Activated T-helper 17 cell treated with anti-CD3 and anti-CD28 coated beads, Interleukin-2, amount 50 U/mL, for 72 hours (primary cell): ENCODE data around the gene SELPLG. TPM values are rescaled to one million over a fixed set of nuclear protein-coding genes. Genes with fewer than 3 reads are reported as not detected.

Experiments
- ATAC-seq: fragments of 150-1000 bp; cut with Tn5 transposase; replicated peaks from 2 replicates; pipeline ENCODE4 v1.10.0; 2021; ENCODE audit warnings: mild to moderate bottlenecking, moderate library complexity
- H3K27ac Mint-ChIP-seq: one replicate; pipeline ENCODE4 v1.8.0; 2022; ENCODE audit warnings: mixed read lengths
- H3K27me3 Mint-ChIP-seq: one replicate; pipeline ENCODE4 v1.8.0; 2022; ENCODE audit warnings: mixed read lengths
- H3K36me3 Mint-ChIP-seq: one replicate; pipeline ENCODE4 v1.8.0; 2022; ENCODE audit warnings: low read depth, mild to moderate bottlenecking, mixed read lengths
- H3K4me1 Mint-ChIP-seq: one replicate; pipeline ENCODE4 v1.8.0; 2022; ENCODE audit warnings: mixed read lengths
- H3K4me3 Mint-ChIP-seq: one replicate; pipeline ENCODE4 v1.8.0; 2022; ENCODE audit warnings: mild to moderate bottlenecking, mixed read lengths
- H3K9me3 Mint-ChIP-seq: one replicate; pipeline ENCODE4 v1.8.0; 2022; ENCODE audit warnings: mixed read lengths
- total RNA-seq, 2 donors: library from RNA; stranded (reverse); gene quantifications; one replicate each; pipeline ENCODE4 v1.2.3, GENCODE V29; 2022

SELPLG gene
- total RNA-seq, 2 donors from 2014 or later, result 79.7 to 89.1 TPM

DNA sequence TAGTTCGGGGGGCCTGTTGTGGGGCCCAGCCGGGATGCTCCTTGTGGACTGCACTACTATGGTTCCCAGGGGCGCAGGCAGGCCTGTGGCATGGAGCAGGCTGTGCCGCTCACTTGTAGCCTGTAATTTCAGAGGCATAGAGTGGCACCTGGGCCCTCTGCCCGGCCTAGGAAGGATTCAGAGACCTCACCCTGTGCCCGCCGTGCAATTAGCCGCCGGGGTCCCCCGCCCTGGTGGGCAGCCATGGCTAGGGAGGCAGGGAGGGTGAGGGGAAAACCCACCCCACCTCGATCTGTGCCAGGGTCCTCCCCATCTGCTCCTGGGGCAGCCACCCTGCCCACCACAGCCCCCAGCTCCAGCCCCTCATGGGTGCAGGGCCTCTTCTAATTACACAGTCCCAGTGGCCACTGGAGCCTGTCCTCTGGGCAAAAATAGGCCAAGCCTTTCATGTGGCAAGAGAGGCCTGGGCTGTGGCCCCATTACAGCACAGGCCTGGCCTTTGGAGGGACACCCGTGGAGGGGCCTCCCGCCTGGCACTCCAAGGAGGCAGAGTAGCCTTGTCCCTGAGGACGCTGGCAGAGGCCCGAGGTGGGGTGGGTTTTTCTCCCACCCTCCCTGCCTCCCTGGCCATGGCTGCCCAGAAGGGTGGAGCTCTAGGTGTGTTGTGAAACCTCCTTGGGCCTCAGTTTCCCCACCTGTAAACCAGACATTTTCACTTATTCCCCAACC lies 30.6 kb downstream of the SELPLG start:
- ATAC-seq, result no peak
- Mint-ChIP-seq H3K27me3 (no peaks in the 10 kb centered on the region), H3K4me1 (no peaks in the 10 kb centered on the region), H3K4me3 (no peak overlapping the region), H3K27ac (no peak overlapping the region), H3K9me3 (no peaks in the 10 kb centered on the region), H3K36me3 (no peaks in the 10 kb centered on the region)

DNA sequence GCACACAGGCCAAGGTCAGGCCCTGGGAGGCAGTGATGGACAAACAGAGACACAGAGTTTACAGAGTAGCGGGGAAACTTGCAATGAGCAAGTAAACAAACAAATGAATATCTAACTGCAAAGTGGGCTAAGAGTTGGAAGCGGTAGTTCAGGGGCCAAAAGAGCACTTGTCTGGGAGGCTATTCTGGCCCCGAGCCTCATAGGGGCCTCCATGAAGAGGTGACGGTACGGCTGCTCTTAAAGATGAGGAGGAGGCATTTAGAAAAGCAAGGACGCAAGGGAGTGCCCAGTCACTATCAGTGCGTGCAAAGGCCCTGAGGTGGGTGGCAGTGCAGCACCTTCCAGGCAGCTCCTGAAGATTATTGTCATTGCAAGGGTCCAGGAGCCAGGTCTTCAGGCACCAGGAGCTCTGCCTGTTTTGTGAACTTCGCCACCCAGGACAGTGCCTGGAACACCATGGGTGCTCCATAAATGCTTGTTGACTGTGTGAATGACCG lies 31.4 kb downstream of the SELPLG start:
- Mint-ChIP-seq H3K4me3 (no peak overlapping the region), H3K36me3 (no peaks in the 10 kb centered on the region), H3K9me3 (no peaks in the 10 kb centered on the region), H3K27me3 (no peaks in the 10 kb centered on the region), H3K4me1 (no peaks in the 10 kb centered on the region), H3K27ac (no peak overlapping the region)
- ATAC-seq, result no peak

DNA sequence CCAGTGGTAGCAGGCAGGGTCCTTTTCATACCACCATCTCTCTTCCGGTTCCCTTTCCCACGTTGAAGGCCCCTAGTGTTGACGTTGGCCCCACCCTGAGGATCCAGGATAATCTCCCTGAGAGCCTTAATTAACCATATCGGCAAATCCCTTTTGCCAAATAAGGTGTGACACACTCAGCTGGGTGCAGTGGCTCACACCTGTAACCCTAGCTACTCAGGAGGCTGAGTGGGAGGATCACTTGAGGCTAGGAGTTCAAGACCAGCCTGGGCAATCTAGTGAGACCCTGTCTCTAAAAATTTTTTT lies 33.0 kb downstream of the SELPLG start:
- ATAC-seq, result no peak

DNA sequence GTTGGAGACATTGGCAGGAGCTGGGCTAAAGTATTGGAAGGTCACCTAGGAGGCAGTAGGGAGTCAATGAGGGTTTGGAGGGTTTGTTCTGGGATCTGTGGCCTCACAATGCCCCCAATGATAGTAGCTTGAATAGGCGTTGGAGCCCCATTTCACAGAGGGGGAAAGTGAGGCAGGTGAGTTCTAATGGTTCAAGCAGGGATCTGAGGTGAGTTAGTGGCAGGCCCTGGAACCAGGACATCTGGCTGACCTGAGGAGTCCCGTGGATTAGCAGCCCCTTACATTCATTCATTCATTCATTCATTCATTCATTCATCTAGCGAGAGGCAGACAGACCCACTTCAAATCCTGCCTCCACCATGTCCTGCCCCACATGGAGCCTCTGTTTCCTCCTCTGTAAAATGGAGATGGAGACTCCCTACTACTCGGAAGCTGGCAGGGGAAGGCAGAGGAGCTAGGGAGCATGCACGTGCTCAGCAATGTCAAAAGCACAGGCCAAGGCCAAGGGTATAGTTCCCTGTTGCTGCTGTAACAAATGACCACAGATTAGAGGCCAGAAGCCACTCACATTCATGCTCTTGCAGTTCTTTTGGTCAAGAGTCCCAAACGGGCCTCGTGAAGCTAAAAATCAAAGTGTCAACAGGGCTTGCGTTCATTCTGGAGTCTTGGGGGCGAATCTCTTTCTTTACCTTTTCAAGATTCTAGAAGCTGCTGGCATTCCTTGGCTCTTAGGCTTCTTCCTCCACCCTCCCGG lies 33.6 kb downstream of the SELPLG start:
- Mint-ChIP-seq H3K9me3 (no peaks in the 10 kb centered on the region), H3K36me3 (no peaks in the 10 kb centered on the region), H3K4me1 (no peaks in the 10 kb centered on the region), H3K27ac (no peak overlapping the region), H3K27me3 (no peaks in the 10 kb centered on the region), H3K4me3 (no peak overlapping the region)
- no peak for ATAC-seq

More for the DNA sequence above, 33.0 kb downstream of the SELPLG start:
- Mint-ChIP-seq H3K27ac (no peak overlapping the region), H3K9me3 (no peaks in the 10 kb centered on the region), H3K27me3 (no peaks in the 10 kb centered on the region), H3K4me3 (no peak overlapping the region), H3K36me3 (no peaks in the 10 kb centered on the region), H3K4me1 (no peaks in the 10 kb centered on the region)

DNA sequence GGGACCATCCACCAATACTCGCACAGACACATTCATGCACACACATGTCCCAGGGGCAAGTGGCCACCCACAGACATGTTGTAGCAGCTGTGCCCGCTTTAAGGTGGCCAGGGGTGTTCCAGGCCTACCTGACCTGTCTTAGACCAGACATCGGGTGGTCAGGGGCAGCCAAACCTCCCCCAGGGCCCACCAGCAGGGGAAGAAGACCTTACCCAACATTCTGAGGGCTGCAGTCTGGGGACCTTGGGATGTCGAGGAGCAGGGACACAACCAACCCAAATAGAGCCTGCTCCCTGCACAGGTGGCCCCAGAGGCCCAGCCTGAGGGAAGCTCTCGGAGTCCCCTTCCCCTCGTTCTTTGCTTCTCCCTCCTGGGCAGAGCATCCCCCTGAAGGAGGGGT lies 34.2 kb downstream of the SELPLG start:
- H3K4me3 Mint-ChIP-seq, result no peak overlapping the region
- no peak for ATAC-seq
- H3K27me3 Mint-ChIP-seq, result no peaks in the 10 kb centered on the region
- H3K36me3 Mint-ChIP-seq, result no peaks in the 10 kb centered on the region
- H3K4me1 Mint-ChIP-seq, result no peaks in the 10 kb centered on the region
- no peaks in the 10 kb centered on the region for H3K9me3 Mint-ChIP-seq
- H3K27ac Mint-ChIP-seq, result no peak overlapping the region

DNA sequence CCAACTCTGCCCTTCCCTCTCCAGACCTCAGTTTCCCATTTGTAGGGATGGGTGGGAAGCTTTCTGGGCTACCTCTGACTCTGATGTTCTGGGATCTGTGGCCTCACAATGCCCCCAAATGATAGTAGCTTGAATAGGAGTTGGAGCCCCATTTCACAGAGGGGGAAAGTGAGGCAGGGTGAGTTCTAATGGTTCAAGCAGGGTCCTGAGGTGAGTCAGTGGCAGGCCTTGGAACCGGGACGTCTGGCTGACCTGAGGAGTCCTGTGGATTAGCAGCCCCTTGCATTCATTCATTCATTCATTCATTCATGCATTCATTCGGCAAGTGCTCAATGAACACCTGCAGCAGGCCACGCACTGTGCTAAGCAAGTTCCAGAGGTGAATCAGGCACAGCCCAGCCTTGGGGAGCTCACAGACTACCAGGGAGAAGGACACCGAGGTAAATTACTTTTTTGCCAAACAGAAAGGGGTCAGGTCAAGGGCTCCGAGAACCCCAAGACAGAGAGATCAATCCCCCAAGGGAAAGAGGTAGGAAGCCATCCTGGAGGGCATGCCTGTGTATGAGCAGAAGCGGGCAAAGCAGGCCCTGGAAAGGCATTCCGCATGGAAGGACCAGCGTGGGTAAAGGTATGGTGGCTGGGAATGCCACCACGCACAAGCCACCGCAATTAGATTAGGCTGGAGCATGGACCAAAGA lies 35.0 kb downstream of the SELPLG start:
- Mint-ChIP-seq H3K4me1 (no peaks in the 10 kb centered on the region), H3K36me3 (no peaks in the 10 kb centered on the region), H3K27ac (peak overlapping the region; percentile 7), H3K4me3 (no peak overlapping the region), H3K27me3 (no peaks in the 10 kb centered on the region), H3K9me3 (no peaks in the 10 kb centered on the region)
- ATAC-seq, result no peak

DNA sequence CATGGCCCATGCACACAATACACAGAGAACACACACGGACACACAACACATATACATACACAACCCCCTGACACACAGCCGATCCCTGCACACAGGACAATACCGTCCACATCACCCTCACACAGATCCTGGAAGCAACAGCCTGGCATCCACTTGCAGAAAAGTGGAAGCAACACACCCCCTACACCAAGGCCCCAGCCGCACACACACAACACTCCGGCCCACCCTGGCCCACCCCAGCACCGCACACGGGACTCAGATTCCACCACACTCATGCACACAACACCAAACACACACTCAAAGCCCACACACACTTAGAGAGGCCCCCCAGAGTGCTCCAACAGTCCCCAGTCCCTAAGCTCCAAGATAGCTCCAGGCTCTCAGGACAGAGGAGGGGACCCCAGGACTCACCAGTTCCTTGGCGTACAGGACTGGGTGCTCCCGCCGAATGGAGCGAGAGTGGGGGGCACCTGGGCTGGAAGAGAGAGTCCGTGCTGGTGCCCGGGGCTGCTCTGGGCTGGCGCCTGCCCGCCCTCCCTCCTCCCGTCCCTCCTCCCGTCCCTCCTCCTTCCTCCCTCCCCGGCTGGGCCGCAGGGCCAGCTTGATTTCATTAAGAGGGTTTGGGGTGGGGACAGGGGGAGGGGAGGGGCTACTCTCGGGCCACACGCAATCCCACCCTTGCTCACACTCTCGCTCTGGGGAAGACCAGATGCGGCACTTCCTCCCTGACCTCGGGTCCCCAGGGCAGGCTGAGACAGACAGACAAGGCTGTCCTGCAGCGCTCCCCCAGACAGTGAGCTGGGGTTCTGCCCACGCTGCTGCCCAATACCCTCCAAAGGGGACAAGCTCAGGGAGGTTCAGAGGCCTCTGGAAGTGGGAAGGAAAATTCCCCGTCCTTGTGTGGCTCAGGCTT lies 35.9 kb downstream of the SELPLG start, which contains the start of gene TMEM119:
Gene TMEM119, minus strand, starts transcription at position 526 of the 913 bp plus-strand sequence. CDS start 5,701 bp downstream, outside the sequence.
- no peak within 1 kb of the TSS for H3K4me3 Mint-ChIP-seq
- H3K9me3 Mint-ChIP-seq, result no peaks in the 10 kb centered on the region
- H3K27ac Mint-ChIP-seq, result peak within 1 kb of the TSS; percentile 11
- H3K36me3 Mint-ChIP-seq, result no peaks in the 10 kb centered on the region
- H3K27me3 Mint-ChIP-seq, result no peaks in the 10 kb centered on the region
- no peak for ATAC-seq
- H3K4me1 Mint-ChIP-seq, result no peaks in the 10 kb centered on the region

DNA sequence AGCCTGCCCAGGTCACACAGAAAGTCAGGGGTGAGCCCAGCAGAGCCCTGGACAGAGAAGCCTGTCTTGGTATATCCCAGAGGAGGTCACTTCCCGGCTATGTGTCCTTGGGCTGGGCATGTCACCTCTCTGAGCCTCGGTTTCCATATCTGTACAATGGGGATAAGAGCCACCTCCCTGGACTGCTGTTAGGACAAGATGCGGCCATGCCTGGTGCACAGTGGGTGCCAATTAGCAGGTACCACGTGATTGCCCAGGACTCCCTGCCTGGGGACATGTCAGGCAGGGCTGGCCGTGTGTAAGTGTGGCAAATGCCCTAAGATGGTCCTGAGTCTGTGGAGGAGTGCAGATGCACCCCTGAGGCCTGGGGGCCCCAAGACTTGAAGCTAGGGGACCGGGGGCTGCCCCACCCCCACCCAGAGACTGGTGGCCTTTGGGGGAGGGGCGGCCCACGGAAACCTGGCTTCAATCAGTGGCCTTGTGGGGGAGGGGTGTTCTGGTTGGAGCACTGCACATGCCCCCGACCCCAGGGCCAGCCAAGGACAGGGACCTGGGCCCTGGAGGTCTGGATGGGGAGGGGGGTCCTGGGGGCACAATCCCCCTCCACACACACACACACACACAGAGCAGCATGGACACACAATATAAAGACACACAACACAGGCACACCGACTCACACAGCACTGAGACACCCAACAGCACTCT lies 36.7 kb downstream of the SELPLG start:
- H3K36me3 Mint-ChIP-seq, result no peaks in the 10 kb centered on the region
- H3K27me3 Mint-ChIP-seq, result no peaks in the 10 kb centered on the region
- ATAC-seq, result no peak
- H3K27ac Mint-ChIP-seq, result peak overlapping the region; percentile 11
- no peak overlapping the region for H3K4me3 Mint-ChIP-seq
- no peaks in the 10 kb centered on the region for H3K9me3 Mint-ChIP-seq
- no peaks in the 10 kb centered on the region for H3K4me1 Mint-ChIP-seq

DNA sequence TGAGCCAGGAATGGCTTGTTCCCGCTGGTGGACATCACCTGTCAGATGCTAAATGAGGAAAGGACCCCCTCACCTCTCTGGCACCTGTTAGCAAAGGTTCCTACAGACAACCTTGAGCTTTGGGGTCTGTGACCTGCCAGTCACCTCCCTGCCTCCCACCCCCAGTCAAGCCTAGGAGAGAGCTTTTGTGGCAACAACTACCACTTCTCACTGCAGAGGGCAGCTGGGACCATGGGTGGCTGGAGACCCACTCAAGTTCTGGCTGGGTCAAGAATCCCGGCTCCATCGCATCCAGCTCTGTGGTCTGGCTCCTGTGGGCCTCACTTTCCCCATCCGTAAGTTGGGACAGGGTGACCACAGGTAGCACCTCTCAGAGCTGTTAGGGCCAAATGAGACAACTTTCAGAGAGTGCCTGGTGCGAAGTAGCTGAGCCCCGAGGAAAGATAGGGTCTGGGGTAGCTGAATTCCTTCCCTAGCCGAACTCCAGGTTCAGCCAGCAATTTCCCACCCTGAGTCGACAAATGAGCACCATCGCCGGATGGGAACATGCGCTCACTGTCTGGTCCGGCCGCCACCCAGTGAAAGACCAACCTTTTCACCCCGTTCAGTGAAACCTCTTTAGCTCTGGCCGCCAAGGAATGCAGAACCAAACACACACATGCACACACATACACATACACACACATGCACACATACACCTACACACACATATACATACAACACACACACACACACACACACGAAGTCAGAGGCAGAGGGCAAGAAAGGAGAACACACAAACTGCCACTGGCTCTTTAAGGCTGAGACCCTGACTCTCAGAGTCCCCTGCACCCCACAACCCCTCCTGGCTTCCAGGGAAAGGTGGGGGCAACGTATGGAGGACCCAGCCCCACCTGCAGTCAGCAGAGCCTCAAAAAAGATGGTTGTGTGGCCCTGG lies 37.7 kb downstream of the SELPLG start:
- H3K27me3 Mint-ChIP-seq, result no peaks in the 10 kb centered on the region
- H3K27ac Mint-ChIP-seq, result no peak overlapping the region
- H3K36me3 Mint-ChIP-seq, result no peaks in the 10 kb centered on the region
- H3K9me3 Mint-ChIP-seq, result no peaks in the 10 kb centered on the region
- no peak for ATAC-seq
- no peak overlapping the region for H3K4me3 Mint-ChIP-seq
- H3K4me1 Mint-ChIP-seq, result no peaks in the 10 kb centered on the region

DNA sequence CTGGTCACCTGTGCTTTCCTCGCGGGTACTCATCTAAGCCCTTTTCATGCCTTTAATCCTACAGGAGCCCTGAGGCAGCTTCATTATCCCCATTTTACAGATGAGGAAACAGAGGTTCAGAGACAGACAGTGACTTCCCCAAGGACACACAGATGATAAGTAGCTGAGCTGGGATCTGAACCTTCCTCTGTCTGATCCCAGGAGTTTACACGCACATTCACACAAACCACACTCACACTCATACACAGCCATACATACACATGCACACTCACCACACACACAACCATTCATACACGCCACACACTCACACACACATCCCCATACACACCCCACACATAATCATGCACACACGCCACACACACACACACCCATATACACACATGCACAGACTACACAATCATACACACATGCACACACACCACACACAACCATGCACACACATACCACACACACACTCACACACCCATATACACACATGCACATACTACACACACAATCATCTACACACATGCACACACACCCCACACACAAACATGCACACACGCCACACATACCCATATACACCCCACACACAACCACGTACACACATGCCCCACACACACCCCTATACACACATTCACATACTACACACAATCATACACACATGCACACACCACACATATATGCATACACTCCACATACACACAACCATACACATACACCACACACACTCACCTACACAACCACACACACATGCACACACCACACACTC lies 38.6 kb downstream of the SELPLG start:
- Mint-ChIP-seq H3K27ac (no peak overlapping the region), H3K4me1 (no peaks in the 10 kb centered on the region), H3K4me3 (no peak overlapping the region), H3K36me3 (no peaks in the 10 kb centered on the region), H3K9me3 (no peaks in the 10 kb centered on the region), H3K27me3 (no peaks in the 10 kb centered on the region)
- ATAC-seq, result no peak

DNA sequence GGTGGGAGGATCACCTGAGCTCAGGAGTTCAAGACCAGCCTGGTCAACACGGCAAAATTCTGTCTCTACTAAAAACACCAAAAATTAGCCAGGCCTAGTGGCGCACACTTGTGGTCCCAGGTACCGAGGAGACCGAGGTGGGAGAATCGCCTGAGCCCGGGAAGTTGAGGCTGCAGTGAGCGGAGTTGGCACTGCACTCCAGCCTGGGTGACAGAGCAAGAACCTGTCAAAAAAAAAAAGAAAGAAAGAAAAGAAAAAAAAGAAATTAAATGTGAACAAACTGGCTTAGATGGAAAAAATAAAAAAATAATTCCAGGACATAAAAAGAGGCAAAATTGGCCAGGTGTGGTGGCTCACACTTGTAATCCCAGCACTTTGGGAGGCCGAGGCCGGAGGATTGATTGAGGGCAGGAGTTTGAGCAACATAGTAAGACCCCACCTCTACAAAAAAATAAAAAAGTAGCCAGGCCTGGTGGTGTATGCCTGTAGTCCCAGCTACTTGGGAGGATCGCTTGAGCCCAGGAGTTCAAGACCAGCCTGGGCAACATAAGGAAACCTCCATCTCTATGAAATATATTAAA lies 39.3 kb downstream of the SELPLG start:
- H3K27ac Mint-ChIP-seq, result no peak overlapping the region
- no peaks in the 10 kb centered on the region for H3K27me3 Mint-ChIP-seq
- no peaks in the 10 kb centered on the region for H3K4me1 Mint-ChIP-seq
- ATAC-seq, result no peak
- H3K36me3 Mint-ChIP-seq, result no peaks in the 10 kb centered on the region
- no peaks in the 10 kb centered on the region for H3K9me3 Mint-ChIP-seq
- H3K4me3 Mint-ChIP-seq, result no peak overlapping the region
